Activated T-cell treated with anti-CD3 and anti-CD28 coated beads for 24 hours (primary cell): ENCODE data around the gene PLXDC1.
"Not testable (repeated sequence)": the region's sequence is repeated elsewhere in the genome, so short reads cannot be mapped to it uniquely, and the experiment has no call there.

Source experiments
- DNase-seq: peaks from one replicate; pipeline ENCODE4 v3.0.0-alpha.2; 2020; ENCODE audit warnings: low read depth

PLXDC1 gene

DNA sequence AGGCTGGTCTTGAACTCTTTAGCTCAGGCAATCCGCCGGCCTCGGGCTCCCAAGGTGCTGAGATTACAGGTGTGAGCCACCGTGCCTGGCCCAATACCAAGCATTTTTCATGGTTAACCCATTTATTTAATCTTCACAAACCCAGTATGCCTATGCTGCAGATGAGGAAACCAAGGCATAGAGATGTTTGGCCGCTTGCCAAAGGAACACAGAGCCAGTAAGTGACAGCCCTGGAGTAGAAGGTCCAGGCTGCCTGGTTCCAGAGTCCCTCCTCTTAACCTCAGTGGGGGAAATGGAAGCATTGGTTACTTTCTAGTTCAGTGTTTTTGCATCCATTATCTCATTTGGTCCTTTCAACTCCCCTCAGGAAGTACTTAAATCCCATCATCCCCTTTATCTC, 29.9 kb upstream of the PLXDC1 start:
- no peak for DNase-seq

DNA sequence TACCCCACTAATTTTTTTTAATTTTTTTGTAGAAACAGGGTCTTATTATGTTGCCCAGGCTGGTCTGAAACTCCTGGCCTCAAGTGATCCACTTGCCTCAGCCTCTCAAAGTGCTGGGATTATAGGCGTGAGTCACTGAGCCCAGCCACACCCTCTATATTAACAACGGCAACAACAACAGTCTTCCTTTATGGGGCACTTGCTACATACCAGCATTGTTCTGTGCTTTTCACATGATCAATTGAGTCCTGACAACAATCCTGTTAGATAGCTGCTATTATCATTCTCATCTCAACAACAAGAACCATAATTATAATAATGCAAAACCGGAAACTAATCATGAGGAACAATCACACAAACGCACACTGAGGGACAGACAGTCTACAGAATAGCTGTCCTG, 27.1 kb upstream of the PLXDC1 start:
- DNase-seq = no peak

DNA sequence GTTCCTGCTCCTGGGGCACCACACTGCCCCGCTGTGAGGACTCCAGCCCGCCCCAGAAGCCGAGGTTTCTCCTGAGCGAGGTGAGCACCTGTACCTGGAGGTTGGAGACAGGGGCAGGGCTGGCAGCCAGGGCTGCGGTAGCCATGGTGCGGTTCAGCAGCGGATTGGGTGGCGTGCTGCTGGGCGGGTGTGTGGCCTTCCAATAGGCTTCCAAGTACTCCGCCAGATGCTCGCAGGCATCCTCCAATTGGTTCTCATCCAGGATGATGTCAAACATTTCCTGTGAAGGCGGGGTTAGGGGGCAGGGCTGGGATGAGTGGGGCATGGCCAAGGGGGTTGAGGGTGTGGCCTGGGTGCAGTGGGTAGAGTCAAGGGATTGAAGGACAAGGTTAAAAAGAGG, 25.8 kb upstream of the PLXDC1 start:
- DNase-seq = no peak

DNA sequence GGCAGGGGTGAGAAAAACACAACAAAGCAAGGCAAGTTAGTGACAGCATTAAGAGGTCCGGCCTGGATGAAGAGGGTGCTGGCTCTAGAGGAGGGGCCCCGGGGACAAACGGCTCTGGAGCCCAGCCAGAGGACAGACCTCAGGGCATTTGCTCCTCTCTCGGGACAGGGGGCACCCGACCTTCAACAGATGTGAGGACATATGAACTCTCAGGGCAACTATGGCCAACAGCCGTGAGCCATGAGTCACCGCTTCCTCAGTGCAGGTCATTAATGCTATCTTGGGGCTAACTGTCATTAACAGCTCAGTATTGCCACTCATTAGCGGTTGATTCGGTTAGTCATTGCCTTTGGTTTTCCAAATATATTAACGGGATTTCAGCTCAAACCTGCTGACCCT, 24.3 kb upstream of the PLXDC1 start:
- DNase-seq = no peak

DNA sequence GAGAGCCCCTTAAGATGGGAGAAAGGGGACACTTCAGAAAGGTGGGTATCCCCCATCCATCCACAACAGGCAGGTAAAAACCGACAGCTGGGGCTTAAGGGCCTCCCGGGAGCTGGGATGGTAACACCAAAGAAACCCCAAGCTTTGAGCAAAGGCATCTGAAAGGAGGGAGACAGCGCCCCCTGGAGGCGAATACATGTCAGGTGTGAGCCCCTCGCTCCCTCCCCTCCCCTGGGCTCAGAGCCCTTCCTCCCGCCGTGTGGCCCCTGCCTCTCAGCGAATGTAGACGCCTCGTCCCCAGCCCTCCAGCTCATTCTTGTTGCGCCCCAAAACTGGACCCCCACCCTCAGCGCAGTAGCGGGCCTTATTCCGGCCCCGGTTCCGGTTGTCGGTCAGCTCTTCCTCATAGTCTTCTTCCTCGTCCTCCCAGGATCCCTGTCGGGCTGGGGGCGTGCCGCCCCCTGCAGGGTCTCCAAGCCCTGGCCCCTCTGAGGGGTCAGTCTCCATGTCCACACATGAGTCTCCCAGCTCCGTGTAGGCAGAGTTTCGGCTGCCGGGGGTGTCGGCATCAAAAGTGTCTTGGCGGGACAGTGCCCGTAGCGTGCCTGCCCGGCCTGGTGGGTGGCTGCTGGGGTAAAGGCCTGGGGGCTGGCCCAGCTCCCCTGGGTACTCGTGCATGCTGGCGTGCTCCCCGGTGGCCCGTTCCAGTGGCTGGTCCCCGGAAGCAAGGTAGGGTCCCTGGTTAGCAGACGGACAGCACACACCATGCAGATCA, 23.7 kb upstream of the PLXDC1 start:
- DNase-seq = peak; percentile 56

DNA sequence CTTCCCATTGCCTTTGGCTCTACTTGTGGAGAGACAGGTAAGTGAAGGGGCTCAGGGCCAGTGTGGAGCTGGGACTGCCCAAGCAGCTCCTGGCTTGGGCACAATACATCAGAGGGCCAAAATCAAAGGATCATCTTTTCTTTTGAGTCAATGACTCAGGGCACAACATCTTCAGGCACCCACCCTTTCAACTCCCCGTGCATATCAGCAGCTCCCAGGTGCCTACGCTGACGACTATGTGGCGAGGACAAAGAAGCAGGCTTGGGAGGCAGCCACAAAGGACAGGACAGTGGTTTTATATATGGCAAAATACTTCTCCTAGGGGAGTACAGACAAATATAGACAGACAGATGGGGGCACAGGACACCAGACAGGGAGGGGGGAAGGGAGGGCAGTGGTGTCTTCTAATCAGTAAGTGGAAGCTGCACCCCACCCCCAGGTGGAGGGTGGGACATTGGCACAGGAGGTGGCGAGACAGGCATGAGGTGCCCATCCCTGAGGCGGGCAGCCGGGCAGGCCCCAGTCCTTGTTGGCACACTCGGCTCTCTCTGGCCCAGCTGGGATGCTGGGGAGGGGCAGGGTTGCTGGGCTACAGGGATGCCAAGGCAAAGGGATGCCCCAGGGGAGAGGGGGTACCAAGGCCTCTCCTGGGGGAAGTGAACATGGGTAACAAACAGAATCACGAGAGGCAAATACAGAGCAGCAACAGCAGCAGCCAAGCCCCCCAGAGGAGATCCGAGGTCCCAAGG, 22.3 kb upstream of the PLXDC1 start:
- no peak for DNase-seq

DNA sequence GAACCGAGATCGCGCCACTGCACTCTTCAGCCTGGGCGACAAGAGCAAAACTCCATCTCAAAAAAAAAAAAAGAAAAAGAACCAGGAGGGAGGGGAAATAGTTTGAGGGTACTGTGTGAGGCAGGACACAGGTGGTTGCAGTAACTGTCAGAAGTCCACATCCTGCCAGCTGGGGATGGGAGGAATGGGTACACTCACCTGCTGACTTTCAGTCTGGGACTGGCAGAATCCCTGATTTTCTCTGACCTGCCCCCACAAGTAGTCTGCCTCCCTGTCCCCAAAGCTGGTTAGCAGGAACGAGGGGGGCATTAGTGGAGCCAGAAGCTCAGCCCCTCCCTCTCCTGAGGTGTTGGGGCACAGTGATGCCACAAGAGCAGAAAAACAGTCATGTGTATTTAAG, 21.6 kb upstream of the PLXDC1 start:
- no peak for DNase-seq

DNA sequence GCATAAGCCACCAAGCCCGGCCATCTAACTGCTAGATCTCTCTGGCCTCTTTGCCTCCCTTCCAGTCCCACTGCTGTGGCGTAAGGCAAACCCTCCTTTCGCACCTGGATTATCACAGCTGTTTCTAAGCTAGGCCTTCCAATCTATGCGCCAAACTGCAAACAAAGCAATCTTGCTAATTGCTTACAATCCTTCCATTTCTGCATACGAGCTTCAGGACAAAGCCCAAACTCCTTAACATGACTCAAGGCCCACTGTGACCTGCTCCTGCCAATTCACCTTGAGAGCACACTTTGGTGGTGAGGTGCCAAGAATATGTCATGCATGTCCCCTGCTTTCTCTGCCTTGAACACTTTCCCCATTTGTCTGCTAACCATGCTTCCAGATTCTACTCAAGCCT, 20.5 kb upstream of the PLXDC1 start:
- no peak for DNase-seq

DNA sequence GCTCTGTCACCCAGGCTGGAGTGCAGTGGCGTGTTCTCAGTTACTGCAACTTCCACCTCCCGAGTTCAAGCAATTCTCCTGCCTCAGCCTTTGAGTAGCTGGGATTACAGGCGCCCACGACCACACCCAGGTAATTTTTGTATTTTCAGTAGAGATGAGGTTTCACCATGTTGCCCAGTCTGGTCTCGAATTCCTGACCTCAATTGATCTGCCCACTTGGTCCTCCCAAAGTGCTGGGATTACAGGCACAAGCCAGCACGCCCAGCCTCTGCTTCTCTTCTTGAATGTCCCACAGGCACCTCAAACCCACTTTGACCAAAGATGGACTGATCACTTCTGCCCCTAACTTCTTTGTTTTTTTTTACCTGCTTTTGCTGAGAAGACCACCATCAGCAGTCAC, 19.1 kb upstream of the PLXDC1 start:
- no peak for DNase-seq

DNA sequence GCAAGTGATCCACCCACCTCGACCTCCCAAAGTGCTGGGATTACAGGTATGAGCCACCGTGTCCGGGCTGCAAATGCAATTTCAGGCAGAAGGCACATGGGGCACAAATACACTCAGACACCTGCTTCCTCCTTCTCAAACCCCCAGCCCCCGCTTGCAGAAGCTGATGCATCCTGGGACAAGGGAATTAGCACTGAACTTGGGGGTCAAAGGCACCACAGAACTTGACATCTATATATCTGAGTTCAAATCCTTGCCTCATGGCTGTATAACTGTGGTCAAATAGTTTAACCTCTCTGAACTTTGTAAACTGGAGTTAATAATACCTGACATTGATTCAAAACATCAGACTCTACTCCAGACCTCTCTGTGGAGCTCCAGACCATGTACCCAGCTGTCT, 18.7 kb upstream of the PLXDC1 start:
- no peak for DNase-seq

DNA sequence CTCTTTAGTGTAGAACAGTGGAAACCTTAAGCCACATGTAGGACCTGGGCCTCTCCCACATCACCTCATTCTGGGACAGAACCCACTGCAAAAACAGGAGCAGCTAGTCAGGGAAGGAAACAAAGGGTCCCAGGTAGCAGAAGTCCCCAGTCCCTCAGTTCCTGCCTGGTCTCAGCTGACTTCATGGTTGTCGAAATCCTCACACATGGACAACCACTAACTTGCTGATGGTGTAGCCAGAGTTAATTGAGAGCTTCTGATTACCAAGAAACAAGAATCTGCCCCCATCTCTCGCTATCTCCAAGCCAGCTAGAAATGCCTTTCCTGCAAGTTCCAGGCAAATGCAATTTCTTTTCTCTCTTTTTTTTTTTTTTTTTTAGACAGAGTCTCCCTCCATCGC, 18.1 kb upstream of the PLXDC1 start:
- no peak for DNase-seq

DNA sequence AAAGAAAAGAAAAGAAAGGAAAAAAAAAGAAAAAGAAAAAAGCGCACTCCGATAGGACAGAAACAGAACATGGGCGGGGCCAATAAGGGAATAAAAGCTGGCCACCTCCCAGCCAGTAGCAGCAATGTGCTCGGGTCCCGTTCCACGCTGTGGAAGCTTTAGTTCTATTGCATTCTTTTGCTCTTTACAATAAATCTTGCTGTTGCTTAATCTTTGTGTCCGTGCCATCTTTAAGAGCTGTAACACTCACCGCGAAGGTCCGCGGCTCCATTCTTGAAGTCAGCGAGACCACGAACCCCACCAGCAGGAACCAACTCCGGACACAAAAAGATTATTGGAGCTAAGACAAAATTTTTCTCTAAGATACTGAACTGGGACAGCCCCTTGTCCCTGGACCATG, 17.7 kb upstream of the PLXDC1 start:
- no peak for DNase-seq

DNA sequence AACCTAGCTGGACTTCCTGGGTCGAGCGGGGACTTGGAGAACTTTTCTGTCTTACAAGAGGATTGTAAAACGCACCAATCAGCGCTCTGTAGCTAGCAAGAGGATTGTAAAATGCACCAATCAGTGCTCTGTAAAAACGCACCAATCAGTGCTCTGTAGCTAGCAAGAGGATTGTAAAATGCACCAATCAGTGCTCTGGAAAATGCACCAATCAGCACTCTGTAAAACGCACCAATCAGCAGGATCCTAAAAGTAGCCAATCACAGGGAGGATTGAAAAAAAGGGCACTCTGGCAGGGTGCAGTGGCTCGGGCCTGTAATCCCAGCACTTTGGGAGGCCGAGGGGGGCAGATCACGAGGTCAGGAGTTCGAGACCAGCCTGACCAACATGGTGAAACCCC, 17.1 kb upstream of the PLXDC1 start:
- DNase-seq = not testable (repeated sequence)

DNA sequence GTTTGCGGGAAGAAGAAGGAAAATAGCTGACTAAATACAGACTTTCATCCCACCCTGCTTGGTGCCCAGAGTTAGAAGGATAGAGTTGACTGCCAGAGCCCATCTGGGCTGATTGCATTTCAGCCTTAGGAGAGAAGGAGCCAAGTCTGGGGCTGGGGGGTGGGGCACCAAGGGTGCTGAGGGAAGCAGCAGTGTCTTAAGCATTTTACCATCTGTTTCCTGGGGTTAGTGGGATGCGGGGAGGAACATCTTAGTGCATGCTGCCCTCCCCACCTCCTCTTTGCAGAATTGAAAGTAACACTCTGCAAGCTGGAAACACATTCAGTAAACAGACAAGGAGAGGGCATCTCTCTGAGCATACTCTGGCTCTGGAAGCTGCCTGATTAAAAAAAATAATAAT, 16.0 kb upstream of the PLXDC1 start:
- no peak for DNase-seq

DNA sequence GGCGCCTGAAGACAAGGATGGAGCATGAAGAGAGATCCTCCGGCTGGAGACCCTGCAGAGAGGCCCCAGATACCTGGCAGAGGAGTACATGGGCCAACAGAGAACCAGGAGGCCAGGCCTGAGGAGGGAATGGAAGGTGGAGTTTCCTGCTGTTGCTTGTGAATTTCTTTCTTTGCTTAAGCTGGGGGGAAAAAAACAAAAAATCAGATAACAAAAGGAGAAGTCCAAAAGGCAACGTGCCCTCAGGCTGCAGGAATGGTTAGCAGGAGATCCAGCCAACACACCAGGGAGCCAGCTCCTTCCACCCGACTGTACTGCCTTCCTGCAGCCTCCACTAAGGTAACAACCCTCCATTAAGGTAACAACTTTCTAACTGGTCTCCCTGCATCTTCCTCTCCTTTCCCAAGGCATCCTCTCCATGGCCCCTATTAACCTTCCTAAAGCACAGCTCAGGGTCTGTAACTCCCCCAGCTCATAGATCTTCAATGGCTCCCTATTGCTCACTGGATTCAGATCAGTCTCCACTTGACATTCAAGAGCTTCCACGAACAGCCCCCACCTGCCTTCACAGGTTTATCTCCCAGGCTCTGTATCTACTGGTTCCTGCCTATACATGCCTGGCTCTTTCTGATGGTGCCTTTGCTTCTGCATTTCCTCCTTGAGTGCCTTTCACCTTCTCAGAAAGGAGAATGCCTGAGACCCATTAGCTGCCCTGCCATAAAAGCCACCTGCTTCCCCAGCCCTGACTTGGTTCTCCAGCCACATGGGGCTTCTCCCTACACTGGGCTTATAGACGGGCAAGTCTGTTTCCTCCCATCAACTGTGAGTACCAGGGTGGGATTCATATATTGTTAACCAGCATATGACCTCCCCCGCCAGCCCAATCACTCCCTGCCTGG, 15.2 kb upstream of the PLXDC1 start:
- DNase-seq = no peak

DNA sequence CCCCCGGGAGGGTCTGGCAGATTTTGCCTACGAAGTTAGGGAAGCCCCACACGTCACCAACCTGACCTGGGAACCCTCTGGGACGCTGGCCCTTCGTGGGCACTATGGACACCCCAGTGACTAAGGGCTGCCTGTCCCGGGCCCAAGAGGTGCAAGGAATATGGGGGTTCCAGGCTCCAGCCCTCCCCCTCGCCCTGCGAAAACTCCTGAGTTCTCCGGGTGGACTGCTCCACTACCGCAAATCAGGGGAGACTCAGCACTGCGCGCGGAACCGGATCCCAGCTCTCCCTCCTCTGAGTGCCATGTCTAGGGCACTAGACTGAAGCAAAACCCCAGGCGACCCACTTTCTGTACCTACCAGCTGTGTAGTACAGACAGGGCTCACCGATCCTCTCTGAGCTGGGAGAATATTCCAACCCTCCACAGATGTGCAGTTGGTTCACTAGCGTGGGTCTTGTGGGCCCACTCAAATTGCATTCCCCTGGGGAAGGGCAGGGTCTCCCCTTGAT, 14.5 kb upstream of the PLXDC1 start, which contains the start of gene ARL5C:
Gene ARL5C, minus strand, starts transcription at position 321 of the 509 bp plus-strand sequence. CDS start 401 bp downstream, outside the sequence.
- DNase-seq = no peak

DNA sequence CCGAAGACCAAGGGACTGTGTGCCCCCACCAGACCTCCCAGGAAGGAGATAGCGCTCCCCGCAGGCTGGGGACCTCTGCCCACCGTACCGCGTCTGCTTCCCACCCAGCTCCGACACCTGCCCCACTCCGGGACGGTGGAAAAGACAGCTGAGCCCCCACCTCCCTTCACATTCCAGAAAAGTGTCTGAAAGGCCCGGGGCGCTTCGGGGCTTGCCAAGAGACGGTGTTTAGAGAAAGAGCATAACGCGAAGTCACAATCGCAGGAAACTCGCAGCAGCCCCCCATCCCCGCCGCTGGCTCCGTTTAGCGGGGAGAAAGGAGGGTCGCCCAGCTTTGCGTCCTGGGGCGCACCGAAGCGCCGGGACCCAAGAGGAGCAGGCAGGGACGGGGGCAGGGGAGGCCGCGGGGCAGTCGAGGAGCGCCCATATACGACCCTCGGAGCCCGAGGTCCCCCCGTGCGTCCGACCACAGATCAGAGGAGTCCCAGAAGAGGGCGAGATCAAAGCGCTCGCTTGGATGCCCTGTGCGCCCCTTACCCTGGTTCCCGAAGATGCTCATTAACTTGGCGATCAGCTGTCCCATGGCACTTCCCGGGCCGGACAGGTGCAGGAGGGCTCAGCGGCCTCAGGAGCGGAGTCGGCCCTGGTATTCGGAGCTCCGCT, 13.9 kb upstream of the PLXDC1 start:
- DNase-seq = no peak

DNA sequence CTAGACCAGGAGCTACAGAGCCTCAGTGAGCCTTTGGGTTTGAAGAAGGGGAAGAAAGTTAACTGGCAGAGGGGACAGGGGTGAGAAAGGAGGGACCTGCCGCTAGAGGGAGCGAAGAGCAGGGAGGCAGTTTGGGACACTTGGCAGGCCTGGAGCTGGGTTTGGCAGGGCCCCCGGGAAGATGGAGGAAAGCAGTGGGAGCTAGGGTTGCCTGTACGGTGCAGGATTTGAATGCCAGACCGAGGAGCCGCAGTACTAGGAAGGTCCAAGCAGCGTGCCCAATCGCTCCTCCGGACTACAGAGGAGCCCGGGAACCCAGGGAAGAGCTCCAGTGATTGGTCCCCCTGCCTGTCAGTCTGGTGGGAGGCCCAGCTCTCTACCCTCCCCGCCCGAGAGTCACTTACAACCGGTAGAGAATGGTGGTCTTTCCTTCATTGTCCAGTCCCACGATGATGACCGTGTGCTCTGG, 13.3 kb upstream of the PLXDC1 start:
- peak; percentile 72 for DNase-seq

DNA sequence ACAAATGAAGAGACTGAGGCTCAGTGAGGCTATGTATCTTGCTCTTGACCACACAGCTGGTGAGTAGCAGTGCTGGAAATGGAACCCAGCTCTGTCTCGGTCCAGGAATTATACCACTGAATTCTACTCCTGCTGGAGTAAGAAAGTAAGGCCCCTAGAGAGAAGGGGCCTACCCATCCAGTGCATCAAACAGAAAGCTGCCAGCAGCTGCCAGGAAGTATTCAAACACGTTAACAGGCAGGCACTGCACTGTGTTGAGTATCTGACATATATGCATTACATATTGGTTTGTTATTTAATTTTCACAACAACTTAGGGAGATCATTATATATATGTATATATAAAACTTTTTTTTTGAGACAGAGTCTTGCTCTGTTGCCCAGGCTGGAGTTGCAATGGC, 10.5 kb upstream of the PLXDC1 start:
- DNase-seq = no peak

DNA sequence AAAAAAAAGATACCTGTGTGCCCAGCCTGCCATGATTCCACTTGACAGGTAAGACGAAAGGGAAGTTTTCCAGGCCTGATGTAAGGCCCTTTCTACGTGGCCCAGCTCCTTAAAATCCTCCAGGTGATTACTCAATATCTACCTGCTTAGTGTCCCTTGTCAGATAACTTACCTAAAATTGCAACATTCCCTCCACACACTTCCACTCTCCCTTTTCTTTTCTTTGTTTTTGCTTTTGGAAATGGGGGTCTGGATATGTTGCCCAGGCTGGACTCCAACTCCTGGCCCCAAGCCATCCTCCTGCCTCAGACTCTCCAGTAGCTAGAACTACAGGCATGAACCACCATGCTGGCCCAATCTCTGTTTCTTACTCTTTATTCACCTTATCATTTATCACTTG, 7.2 kb upstream of the PLXDC1 start:
- DNase-seq = no peak

DNA sequence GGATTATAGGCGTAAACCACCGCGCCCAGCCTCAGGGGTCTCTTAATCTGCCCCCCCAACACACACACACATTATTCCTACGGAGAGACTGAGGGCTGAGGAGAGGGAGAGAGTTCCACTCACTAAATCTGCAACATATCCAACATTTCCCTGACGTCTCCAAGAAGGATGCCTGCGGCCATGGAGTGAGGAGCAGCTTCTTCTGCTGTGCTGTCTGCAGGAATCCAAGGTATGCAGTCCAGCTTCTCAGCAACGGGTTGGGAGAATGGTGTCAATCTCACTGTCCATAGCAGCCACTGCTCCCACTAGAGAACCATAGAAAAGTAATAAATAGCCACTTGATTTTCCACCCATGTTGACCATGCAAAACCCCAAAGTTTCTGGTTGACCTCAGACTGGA, 5.1 kb upstream of the PLXDC1 start:
- no peak for DNase-seq

DNA sequence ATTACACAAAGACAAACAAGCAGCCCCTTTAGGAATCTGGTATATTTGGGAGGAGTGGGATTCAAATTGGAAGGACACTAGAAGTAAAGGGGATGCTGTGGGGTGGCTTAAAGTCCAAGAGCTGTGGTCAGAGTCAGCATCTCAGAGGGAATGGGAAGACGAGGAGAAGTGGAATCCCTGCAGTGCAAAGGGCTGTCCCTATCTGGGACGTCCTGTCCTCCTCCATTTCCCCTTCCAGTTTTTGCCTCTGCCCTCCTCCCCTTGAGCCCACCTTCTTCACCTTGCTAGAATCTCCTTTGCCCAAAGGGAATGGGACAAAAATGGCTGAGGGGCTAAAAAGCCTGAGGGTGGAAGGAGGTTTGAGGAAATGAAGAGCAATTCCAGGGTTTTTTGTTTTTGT, 4.2 kb upstream of the PLXDC1 start:
- no peak for DNase-seq
